ENCODE results near the gene AKIRIN2.

Gene AKIRIN2

DNA sequence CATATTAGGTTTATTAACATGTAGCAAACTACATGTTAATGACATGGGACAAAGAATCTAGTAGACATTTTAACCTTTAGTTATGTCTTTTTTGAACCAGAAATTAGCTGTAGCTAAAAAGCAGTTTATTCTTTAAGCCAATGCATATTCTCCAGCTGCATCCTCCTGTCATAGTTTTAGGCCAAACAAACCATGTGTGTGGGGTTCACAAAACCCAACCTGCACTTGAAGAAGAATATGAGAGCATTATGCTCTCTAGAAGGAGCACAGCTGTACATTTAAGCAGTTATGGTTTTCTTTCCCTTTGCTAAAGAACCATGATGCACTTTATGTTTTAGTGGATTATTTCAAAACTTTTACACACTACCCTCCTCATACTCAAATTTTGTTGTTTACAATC, 46.2 kb downstream of the AKIRIN2 start:
- no peak for DNase-seq

GRCh38 chr6:87654875-87655454, 47.1 kb downstream of the AKIRIN2 start:
- no peak for DNase-seq

DNA sequence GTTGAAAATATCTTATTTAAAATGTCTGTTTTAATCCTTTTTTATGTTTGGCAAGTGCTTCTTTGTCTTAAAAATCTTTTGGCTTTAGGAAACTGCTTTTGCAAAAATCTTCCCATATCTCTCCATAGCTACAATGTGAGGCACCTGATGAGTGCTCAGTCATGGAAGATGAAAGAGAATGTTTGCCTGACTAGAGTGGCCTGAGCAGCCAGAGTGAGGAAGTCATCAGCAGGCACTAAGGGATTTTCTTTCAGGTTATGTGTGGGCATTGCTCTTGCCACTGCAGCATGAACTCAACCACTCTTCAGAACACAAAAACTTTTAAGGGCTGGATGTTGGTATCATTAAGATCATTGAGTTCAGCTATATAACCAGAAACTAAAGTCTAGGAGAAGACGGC, 47.9 kb downstream of the AKIRIN2 start:
- DNase-seq, result no peak

GRCh38 chr6:87653074-87653962, 48.7 kb downstream of the AKIRIN2 start:
- no peak for DNase-seq

DNA sequence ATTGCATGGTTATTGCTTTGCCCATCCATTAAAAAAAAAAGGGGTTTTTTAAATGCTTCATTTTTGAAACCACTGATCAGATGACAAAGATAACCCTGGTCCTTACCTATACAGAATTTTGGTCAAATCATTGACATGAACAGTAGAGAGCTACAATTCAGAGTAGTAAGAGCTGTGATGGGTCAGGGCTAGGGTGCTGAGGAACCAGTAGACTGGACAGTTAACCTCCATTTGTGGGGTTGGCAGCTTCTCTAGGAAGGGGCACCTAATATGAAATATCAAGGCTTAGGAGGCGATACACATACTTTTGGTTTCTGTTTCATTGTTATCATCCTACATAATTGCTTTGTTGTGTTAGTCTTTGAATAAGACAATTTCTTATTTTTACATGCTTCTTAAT, 57.0 kb downstream of the AKIRIN2 start:
- no peak for DNase-seq

GRCh38 chr6:87641065-87641692, 60.9 kb downstream of the AKIRIN2 start:
- no peak for DNase-seq

GRCh38 chr6:87639373-87639772, 62.7 kb downstream of the AKIRIN2 start:
- no peak for DNase-seq

GRCh38 chr6:87637106-87637505, 64.9 kb downstream of the AKIRIN2 start:
- no peak for DNase-seq

DNA sequence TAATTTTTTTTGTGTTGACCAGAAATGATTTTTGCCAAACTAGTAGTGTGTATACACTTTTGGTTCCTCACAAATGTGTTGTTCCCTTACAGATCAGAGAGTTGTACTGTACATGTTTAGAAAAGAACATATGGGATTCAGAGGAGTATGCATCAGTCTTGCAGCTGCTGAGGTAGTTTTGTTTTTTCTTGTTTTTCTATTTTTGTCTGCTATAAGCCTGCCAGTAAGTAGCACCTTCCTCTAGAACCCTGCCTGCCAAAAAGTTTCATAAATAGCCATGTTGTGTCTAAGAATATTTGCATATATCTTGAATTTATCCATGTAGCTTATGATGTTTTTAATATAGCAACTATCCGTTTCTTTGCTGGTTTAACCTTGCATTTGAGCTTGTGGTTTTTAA, 65.7 kb downstream of the AKIRIN2 start:
- DNase-seq, result peak in 2 of 56 donors; percentile 6 to 7

DNA sequence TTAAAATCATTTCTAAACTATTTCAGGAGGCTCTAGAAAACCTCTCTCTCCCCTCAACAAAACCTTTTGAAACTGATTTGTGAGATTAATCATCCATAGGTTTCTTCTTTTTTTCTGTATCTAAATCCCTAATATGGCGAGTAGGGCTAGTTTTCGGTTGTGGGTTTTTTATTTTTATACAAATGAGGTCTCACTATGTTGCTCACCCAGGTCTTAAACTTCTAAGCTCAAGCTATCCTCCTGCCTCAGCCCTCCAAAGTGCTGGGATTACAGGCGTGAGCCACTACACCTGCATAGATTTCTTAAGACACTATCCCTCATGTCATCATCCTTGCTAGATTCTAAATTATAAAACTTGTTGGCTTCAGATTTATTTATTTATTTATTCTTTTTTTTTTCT, 68.2 kb downstream of the AKIRIN2 start:
- no peak for DNase-seq

GRCh38 chr6:87630746-87631145, 71.3 kb downstream of the AKIRIN2 start:
- DNase-seq, result no peak

- DNase-seq, result no peak
Observed at GRCh38 chr6:87628881-87629280, 73.2 kb downstream of the AKIRIN2 start.

DNA sequence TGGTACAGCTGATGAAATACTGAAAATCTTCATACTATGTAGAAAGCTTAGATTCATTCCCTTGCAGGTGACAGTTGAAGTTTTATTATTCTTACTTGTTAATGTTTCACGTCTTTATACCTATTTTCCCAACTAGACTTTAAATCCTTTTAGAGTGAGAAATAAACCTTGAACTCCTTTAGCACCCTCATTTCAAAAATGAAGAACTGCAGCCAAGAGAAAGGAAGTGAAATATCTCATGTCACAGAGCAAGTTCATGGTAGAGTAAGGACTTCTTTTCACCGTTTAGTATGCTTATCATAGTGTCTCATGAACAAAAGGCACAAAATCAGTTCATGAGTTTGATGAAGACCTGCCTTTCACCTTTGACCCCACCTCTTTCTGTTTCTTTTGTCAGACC, 73.6 kb downstream of the AKIRIN2 start:
- DNase-seq, result no peak
